ENCODE results near the gene PCAT7. TPM values are rescaled to one million over a fixed set of nuclear protein-coding genes. Genes with fewer than 3 reads are reported as not detected.

The PCAT7 gene
- total RNA-seq, 2 experiments from 2014 or later: 1.8 to 2.5 TPM

- Histone ChIP-seq H3K4me2 (ENCODE audit: low read length) (peak overlapping the region; percentile 59), H3K36me3 (ENCODE audit: insufficient read depth, low read length) (peaks cover 31% of the 10 kb centered on the region), H3K79me2 (ENCODE audit: insufficient read depth, low read depth, low read length) (peaks cover 89% of the 10 kb centered on the region), H3K4me3 (ENCODE audit: low read depth, low read length, poor library complexity, severe bottlenecking) (no peak overlapping the region), H2AFZ (ENCODE audit: low read length) (peak overlapping the region; percentile 17; the same call in 1 of the 2 replicates), H3K27ac (ENCODE audit: low read depth, low read length, poor library complexity, severe bottlenecking) (peak overlapping the region; percentile 72), H3K9me3 (ENCODE audit: low read length) (no peaks in the 10 kb centered on the region; the same call in 1 of the 2 replicates), H3K9me2 (ENCODE audit: insufficient read depth, low read length) (no peaks in the 10 kb centered on the region), H4K20me1 (ENCODE audit: insufficient read depth, low read length) (no peaks in the 10 kb centered on the region), H3K4me1 (ENCODE audit: insufficient read depth, low read length, poor library complexity, severe bottlenecking) (peaks cover 62% of the 10 kb centered on the region)
- ChIA-PET CTCF (ENCODE audit: unreplicated experiment) (no interaction called here), POLR2A (interaction anchor here (0.6 to 2.7 kb wide), 5 partner anchors 10 to 29 kb away, joined by 4 to 8 read pairs (median 6); no protein-coding TSS in a partner anchor)
- TF ChIP-seq EZH2phosphoT487 (IDR thresholded peaks at IDR 0.05; ENCODE audit: borderline replicate concordance, low read depth, low read length) (no peak), CTCF (conservative IDR thresholded peaks at IDR 0.05; ENCODE audit: low read length) (no peak)
- BruUV-seq (replicated peaks): no TSS peak
- peak; percentile 54 for DNase-seq (ENCODE audit: low spot score)
- intact Hi-C loops (cut with micrococcal nuclease; ENCODE audit: unreplicated experiment): no loop called here
Observed at GRCh38 chr9:94511134-94511954, 43.5 kb upstream of the PCAT7 start.

- POLR2A ChIA-PET: interaction anchor here (0.6 to 1.4 kb wide), 4 partner anchors 13 to 30 kb away, joined by 4 to 7 read pairs (median 4); no protein-coding TSS in a partner anchor
- peak overlapping the region; percentile 72 for H3K27ac ChIP-seq (ENCODE audit: low read depth, low read length, poor library complexity, severe bottlenecking)
- H3K36me3 ChIP-seq (ENCODE audit: insufficient read depth, low read length): peaks cover 31% of the 10 kb centered on the region
- no peak overlapping the region for H3K4me3 ChIP-seq (ENCODE audit: low read depth, low read length, poor library complexity, severe bottlenecking)
- H4K20me1 ChIP-seq (ENCODE audit: insufficient read depth, low read length): no peaks in the 10 kb centered on the region
- CTCF ChIA-PET (ENCODE audit: unreplicated experiment): no interaction called here
- intact Hi-C loops (cut with micrococcal nuclease; ENCODE audit: unreplicated experiment): no loop called here
- no TSS peak for BruUV-seq (replicated peaks)
- no peaks in the 10 kb centered on the region; the same call in 1 of the 2 replicates for H3K9me3 ChIP-seq (ENCODE audit: low read length)
- peaks cover 62% of the 10 kb centered on the region for H3K4me1 ChIP-seq (ENCODE audit: insufficient read depth, low read length, poor library complexity, severe bottlenecking)
- TF ChIP-seq EZH2phosphoT487 (IDR thresholded peaks at IDR 0.05; ENCODE audit: borderline replicate concordance, low read depth, low read length): no peak
- TF ChIP-seq CTCF (conservative IDR thresholded peaks at IDR 0.05; ENCODE audit: low read length): no peak
- H3K9me2 ChIP-seq (ENCODE audit: insufficient read depth, low read length): no peaks in the 10 kb centered on the region
- H3K79me2 ChIP-seq (ENCODE audit: insufficient read depth, low read depth, low read length): peaks cover 87% of the 10 kb centered on the region
- no peak for DNase-seq (ENCODE audit: low spot score)
- peak overlapping the region; percentile 59 for H3K4me2 ChIP-seq (ENCODE audit: low read length)
- H2AFZ ChIP-seq (ENCODE audit: low read length): no peak overlapping the region; the same call in 1 of the 2 replicates
Observed at GRCh38 chr9:94511955-94512265, 43.0 kb upstream of the PCAT7 start.

DNA sequence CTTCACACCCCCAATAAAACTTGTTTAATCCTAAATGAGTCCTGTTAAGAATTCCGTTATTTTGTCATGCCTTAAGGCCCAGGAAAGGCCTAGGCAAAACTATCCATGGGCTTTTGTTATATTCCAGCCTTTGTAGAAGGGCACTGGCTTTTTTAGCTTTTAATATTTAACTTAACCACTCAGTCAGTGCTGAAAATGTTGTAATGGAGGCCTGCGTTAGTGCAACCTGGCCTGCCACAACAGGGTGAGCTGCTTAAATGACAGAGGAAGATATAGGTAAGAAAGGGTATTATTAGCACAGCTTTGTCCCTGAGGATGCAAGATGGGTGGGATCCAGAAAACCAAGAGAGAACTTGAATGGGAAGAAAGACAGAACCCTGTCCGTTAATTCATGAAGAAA, 40.2 kb upstream of the PCAT7 start:
- POLR2A ChIA-PET: interaction anchor here (0.9 to 1.0 kb wide), 2 partner anchors 9 to 41 kb away, joined by 3 read pairs; no protein-coding TSS in a partner anchor
- no peaks in the 10 kb centered on the region for H4K20me1 ChIP-seq (ENCODE audit: insufficient read depth, low read length)
- H3K9me3 ChIP-seq (ENCODE audit: low read length): no peaks in the 10 kb centered on the region
- peaks cover 46% of the 10 kb centered on the region for H3K4me1 ChIP-seq (ENCODE audit: insufficient read depth, low read length, poor library complexity, severe bottlenecking)
- H3K9me2 ChIP-seq (ENCODE audit: insufficient read depth, low read length): no peaks in the 10 kb centered on the region
- no peak overlapping the region for H3K4me3 ChIP-seq (ENCODE audit: low read depth, low read length, poor library complexity, severe bottlenecking)
- CTCF ChIA-PET (ENCODE audit: unreplicated experiment): no interaction called here
- H3K27ac ChIP-seq (ENCODE audit: low read depth, low read length, poor library complexity, severe bottlenecking): no peak overlapping the region
- H2AFZ ChIP-seq (ENCODE audit: low read length): no peak overlapping the region
- TF ChIP-seq CTCF (conservative IDR thresholded peaks at IDR 0.05; ENCODE audit: low read length) (no peak), EZH2phosphoT487 (IDR thresholded peaks at IDR 0.05; ENCODE audit: borderline replicate concordance, low read depth, low read length) (no peak)
- intact Hi-C loops (cut with micrococcal nuclease; ENCODE audit: unreplicated experiment): no loop called here
- no peak for DNase-seq (ENCODE audit: low spot score)
- H3K4me2 ChIP-seq (ENCODE audit: low read length): no peak overlapping the region
- BruUV-seq (replicated peaks): no TSS peak
- peaks cover 72% of the 10 kb centered on the region; the same call in 1 of the 2 replicates for H3K79me2 ChIP-seq (ENCODE audit: insufficient read depth, low read depth, low read length)
- H3K36me3 ChIP-seq (ENCODE audit: insufficient read depth, low read length): peaks cover 15% of the 10 kb centered on the region
